SH-SY5Y (cell line): Measurements from ENCODE around the gene NCK2.

Source experiments
- GATA2 ChIP-seq: IDR thresholded peaks from 2 replicates; pipeline ENCODE4 v1.6.1; 2011; ENCODE audit warnings: mild to moderate bottlenecking, low read depth, low read length
- GATA3 ChIP-seq: IDR thresholded peaks from 2 replicates; pipeline ENCODE4 v1.6.1; 2011; ENCODE audit warnings: low read depth, mild to moderate bottlenecking, low read length, moderate library complexity

The NCK2 gene

DNA sequence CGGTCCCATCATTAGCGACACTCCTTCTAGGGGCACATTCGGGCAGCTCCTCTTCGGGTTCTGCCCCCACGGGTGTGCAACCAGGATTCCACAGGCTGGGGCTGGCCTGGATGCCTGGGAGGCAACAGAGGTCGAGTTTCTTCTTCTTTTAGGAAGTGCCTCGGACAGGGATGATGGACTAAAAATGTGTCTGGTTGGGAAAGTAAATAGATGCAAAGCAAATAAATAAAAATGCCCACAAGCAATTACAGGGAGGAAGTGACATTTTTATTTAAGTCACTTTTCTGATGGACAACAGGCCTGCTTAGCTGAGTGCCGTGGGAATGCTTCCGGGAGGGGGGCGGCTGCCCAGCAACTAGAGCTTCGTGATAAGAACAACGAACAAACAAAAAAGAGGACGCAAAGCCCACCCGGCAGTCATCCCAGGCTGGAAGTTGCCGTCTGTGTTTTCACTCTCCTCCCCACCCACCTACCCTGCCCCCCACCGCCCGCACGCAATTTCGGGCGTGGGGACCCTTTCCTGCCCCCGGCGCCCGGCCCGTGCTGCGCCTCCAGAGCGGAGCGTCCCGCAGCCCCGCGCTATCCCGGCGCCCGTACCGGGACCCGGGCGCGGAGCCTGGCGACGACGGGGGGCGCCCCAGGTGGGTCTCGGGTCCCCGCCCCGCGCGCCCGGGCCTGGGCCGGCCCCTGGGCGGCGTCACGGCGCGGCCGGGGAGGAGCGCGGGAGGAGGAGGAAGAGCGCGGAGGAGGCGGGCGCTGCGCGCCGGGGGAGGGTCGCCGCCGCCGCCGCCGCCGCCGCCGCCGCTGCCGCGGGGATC is 412 bp upstream of the NCK2 start:
- TF ChIP-seq GATA2 (0 out of 2 replicates have a peak, but pooled peaks have one; percentile 6), GATA3 (no peak)

DNA sequence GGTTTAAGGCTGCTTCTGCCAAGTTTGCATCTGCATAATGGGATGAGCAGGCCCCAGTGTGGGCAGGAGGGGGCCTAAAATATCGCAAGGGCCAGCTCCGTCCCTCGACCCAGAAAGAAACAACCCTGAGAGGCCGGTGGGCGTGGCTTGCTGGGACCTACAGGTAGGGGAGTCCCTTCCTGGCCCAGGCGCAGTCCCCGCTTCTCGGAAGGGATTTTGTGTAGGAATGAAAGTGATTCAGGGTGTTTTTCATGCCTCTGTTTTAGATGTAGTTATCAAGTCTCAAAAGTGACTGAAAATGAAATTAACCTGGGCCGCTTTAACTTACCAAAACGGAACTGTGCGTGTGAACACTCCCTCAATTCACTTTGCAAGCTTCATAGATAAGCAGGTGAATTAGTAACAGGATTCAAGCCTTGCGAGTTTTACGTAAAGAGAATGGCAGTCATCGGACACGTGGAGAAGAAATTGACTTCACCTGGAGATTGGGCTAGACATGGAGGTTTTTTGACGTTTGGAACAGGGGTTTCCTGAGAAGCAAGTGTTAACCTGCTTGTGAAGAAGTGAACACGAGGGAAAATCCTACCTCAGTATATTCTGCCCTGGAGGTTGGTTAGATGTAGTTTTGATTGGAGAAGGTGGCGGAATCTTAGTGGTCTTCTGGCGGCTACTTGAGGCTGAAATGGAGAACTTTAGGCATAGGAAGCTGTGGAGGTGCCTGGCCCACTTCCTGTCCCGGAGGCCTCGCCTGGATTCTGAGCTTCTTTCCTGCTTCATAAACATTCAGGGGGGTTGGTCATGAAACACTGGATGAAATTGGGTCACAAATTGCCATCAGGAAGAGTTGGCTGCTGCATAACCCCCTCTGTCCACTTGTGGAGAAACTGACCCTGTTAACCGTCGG is 1.7 kb downstream of the NCK2 start:
- TF ChIP-seq GATA2, result no peak
- TF ChIP-seq GATA3, result no peak

DNA sequence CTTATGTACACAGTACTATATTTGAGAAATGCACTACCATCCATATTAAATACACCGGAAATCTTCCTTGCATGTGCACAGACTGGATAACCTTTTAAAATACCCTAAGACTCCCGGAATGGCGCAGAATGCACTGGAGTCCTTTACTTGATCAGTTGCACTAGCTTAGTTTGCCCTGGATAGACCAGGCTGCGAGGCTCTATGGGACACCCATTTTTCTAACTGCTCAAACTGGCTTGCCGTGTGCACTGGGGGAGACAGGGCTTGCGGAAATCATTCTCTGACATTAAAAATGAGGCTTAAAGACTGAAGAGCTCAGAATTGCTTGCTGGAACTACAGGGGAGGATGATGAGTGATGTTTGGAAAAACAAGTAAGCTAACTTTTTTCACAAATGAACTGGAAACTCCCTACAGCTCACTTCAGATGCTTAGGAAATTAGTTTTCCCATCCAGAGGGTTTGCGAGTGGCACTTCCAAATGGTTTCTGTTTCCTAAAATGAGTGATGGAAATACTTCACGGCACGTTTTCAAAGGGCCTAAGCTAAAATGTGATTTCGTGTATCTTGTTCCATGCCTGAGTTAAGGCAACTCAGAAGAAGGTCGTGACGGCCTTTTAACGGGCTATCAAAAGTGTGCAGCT is 2.7 kb downstream of the NCK2 start:
- TF ChIP-seq GATA2 (no peak), GATA3 (no peak)

DNA sequence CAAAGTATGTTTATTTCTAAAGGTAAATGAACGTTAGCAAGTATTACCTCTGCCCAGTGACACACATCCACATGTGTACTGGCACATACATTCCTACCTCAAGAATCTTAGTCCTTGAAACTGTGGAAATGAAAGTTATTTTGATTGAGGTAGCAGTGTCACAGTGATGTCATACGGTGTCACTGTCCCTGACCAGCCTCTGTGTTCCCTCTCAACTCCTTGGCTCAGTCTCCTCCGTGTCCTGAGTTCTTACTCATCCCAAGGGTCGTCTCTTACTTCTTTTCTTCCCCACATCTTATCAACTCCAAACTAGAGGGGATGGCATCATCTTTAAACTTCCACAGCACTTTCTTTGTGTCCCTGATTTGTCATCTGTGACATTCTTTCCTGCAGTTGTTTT is 3.3 kb downstream of the NCK2 start:
- no peak for TF ChIP-seq GATA3

DNA sequence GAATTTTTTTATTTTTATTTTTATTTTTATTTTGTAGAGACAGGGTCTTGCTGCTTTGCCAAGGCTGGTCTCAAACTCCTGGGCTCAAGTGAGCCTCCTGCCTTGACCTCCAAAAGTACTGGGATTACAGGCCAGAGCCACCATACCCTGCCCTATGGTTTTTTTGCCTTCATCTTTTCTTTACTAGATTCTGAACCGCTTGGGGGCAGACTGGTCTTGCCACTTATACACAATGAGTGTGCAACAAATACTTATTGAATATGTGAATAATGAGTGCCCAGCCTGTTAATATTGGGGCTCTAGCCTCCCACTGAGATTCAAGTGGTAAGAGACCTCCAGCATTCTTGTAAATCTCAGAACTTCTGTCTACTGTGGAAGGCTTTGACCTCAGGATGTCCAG is 3.9 kb downstream of the NCK2 start:
- TF ChIP-seq GATA2, result no peak
- no peak for TF ChIP-seq GATA3

DNA sequence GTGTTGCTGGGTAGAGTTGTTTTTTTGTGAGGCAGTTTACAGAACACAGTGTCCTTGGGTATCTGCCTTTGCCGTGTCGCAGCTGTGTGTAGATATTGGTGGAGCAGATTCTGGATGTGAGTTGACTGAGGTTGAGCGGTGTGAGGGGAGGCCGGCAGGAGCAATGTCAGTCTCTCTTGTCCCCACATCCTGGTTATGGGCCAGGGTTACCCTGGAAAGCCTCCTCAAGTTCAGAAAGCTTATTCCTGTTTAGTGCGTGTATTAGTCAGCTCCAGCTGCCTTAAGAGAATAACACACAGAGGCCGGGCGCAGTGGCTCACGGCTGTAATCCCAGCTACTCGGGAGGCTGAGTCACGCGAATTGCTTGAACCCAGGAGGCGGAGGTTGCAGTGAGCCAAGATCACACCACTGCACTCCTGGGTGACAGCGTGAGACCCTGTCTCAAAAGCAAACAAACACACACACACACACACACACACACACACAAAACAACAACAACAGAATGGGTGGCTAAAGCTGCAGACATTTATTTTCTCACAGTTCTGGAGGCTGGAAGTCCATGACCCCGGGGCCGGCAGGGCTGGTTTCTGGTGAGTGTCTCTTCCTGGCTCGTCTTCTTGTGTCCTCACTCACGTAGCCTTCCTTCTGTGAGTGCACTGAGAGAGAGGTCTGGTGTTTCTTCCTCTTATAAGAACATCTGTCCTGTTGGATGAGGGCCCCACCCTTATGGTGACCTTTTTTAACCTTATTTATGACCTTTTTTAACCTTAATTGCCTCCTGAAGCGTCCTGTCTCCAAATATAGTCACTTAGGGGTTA is 5.1 kb downstream of the NCK2 start:
- TF ChIP-seq GATA2 (no peak), GATA3 (no peak)

DNA sequence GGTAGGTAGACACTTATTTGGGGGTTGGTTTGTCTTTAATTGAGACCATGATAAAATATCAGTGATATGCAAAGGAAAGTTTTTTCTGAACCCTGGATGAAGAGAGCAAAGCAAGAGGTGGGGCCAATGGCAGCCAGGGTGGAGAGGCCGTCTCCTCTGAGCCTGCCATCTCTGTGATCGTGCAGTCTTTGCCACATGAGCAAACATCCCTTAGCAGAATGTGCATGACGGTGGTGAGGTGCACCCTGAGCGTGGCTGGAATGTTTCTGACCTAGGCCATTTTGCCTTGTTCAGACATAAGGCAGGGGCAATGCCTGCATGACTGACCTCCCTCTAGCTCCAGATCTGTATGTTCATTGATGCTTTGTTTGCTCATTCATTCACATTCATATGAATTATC is 6.0 kb downstream of the NCK2 start:
- no peak for TF ChIP-seq GATA2

DNA sequence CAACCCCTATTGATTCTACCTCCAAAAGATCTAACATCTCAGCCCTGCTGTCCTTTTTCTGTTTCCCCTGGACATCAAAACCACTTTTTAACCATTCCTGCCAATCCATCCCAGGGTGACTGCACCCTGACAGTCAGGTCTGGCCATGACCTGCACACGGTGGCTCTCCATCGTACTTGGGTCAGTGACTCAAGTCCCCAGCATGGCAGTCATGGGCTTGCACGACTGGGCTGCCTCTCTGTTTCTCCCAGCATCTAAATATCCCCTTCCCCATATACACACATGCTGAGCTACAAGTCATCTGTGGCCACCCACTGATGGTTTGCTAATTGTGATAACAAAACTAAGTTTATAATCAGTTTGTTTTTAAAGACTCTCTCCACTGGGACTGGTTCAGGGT is 6.6 kb downstream of the NCK2 start:
- TF ChIP-seq GATA3 (no peak), GATA2 (no peak)

DNA sequence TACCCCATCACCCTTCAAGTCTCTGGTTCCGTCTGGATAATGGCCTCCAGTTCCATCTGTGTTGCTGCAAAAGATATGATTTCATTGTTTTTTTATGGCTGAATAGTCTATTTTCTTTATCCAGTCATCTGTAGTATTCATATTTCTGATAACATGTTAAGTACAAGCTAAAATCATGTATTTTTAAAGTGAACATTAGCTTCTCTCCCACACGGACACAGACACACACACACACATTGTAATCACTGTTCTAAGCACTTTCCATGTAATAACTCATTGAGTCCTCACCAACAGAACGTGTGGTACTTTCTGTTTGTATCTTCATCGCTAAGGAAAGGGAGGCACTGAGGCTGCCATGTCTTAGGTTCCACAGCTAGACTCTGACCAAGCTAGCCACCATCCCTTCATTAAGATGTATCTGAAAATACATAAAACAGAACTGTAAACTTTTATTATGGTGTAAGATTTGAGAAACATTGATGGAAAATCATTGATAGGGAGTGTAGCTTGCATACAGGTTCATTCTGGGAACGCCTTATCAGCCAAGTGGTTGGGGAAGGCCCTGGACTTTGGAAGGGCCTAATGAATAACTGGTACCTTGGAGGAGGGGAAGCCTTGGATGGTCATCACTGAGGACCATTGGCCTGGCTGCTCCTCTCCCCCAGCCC is 8.1 kb downstream of the NCK2 start:
- TF ChIP-seq GATA2 (no peak), GATA3 (no peak)

DNA sequence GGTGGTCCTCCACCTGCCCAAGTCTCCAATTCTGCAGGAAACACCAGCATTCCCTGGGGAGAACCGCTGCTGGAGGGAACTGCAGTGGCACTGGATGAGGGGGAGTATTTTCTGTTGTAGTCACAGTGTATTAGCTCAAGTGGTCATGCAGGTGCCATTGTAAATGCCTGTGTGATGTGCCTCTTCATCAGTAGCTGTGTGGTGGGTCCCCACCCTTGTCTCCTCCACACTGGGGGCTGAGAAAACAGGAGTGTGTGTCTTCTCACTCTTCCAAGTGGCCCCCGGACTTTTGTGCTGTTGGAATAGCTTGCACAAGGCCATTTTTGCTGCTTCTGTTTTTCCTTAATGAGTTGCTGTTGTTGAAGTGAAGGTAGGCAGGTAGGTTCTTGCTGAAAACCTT is 8.7 kb downstream of the NCK2 start:
- TF ChIP-seq GATA3, result no peak
- TF ChIP-seq GATA2, result no peak

DNA sequence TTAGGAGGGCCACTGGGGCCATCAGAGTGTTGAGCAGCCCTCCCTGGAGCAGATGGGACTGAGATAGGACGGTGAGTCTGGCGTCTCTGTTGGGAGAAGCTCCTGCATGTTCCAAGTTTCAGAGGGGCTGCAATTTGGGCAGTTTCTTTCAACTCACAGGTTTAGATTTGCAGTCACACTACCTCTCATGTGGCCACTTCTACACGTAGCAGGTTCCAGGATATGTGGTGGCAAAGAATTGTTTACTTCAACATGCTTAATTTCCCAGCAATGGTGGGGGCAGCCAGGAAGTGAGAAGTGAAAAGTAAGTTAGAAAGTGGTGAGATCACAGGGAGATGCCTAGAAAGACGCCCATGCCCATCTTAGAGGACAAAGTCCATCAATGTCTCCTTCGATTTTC is 9.3 kb downstream of the NCK2 start:
- TF ChIP-seq GATA3, result no peak
- TF ChIP-seq GATA2, result no peak

DNA sequence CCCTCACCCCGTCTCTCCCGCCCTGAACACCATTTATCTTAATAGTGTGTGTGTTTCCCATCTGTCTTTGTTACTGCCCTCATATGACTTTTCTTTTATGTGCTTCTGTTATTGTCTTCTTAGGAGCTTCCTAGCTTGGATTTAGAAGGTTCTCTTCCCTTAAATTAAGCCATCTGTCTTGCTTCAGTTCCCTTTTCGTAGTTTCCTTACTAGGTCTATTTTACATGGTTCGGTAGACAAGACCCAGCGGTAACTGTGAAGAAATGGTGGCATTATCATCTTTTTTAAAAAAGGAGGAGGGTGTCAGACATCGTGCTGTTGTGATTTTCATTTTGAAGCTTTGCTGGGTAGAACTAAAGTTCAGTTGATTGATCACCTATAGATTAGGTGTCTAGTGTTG is 10.3 kb downstream of the NCK2 start:
- no peak for TF ChIP-seq GATA3
- no peak for TF ChIP-seq GATA2

DNA sequence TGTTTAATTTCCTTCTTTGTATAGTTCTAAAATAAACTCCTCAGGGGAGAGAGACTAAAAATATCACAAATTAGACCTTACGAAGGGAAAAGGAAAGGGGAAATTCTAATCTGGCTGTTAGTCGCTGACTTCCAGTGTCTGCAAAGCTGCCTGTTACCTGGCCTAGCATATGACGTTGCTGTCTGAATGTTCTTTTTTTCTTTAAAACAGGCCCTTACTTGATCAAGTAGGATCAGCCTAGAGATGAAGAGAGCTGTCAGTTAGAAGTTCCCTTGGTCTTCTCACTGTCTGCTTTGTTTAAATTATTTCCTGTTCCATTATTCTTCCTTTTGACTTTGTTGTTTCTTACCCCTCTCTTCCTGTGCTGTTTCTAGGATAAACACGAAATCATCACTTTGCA is 11.2 kb downstream of the NCK2 start:
- no peak for TF ChIP-seq GATA2
- no peak for TF ChIP-seq GATA3

DNA sequence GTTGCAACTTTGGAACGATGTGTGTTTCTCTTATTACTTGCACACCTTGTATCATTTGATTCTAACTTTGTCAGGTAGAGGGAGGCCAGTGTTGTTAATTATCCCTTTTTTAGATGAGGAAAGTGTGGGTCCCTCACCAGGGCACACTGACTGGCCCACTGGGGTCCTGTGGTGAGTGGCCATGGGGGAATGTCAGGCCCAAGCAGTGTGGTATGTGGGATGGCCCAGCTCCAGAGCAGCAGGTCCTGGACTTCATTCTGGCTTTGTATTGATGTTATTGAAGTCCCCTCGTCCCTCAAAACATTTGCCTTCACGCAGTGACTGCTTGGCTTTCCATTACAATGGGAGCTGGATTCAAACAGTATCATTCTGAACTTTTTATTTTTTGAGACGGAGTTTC is 11.7 kb downstream of the NCK2 start:
- TF ChIP-seq GATA3 (no peak), GATA2 (no peak)
